RPMI7951 (cell line): ENCODE results near the gene CCDC78. TPM values are rescaled to one million over a fixed set of nuclear protein-coding genes. Genes with fewer than 3 reads are reported as not detected.

Source experiments
- DNase-seq: peaks from one replicate; pipeline ENCODE4 v3.0.0-alpha.2; 2012; ENCODE audit warnings: low read depth
- total RNA-seq: library from RNA; depleted of rRNA; stranded (reverse); fragments of >200 nt; shearing (Covaris generic); gene quantifications from 2 replicates; pipeline ENCODE4 v1.2.3, GENCODE V29; 2014; rRNA removed

Gene CCDC78
- total RNA-seq, 1 experiment from 2014 or later = 0.12 TPM

DNA sequence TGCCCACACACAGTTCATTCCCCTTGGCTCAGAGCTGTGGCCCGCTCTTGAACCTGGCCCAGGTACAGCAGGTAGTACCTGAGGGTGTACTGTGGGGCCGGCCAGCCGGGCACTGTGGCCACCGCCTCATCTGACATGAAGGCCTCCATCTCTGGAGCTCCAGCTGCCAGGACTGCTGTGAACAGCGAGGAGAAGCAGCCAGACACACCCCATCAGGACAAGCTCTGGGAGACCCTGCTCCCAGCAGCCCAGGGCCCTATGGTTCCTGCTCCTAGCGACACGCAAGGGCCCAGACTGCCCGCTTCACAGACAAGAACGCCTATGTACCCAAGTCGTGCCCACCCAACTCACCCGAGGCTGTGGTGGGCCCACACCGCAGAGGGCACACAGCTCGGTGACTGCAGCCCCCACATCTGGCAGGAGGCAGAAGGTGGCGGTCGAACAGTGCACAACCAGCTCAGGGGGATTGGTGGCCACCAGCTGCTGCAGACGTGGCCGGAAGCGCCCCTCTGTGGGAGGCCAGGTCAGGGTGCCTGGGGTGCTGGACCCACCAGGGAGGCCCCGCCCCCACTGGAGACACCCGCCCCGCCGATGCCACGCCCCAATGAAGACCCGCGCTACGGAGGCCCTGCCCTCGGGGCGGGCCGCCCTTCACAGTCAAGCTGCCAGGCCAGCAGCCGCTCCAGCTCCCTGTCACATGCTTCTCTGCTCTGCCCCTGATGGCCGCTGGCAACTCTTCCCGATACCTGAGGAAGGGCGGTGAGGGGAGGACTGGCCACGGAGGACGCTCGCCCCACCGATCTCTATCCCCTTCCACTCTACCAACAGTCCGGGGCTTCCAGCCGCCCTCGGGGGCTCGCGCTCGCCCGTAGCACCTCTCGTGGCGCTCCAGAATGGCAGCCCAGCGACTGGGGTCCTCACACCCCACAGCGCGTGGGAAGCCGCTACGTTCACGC lies 47.1 kb downstream of the CCDC78 start:
- peak; percentile 63 for DNase-seq

DNA sequence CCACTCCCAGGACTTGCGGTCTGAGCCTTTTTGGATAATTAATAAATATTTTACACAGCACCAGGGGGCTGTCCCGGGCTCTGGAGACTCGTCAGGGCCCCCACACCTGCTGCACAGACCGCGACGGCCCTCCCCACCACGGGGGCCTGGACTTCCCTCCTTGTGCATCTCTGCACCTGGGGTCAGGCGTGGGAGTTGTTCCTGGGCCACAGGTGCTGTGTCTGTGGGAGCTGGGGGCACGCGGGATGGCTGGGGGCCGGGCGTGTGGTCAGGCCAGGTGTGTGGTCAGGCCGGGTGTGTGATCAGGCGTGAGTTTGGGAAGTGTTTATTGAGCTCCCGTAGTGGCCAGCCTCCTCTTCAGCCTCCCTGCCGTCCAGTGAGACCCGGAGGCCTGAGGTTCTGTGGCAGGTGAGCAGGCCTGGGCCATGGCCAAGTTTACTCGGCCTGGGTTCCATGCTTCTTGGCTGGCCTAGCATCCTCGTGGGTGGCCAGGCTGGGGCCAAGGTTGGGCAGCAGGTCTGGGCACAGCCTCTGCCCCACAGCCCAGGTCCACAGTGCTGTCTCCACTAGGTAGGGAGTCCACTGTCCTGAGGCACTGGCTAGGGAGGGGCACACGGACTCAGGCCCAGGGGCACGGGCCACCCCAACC lies 47.9 kb downstream of the CCDC78 start:
- no peak for DNase-seq

DNA sequence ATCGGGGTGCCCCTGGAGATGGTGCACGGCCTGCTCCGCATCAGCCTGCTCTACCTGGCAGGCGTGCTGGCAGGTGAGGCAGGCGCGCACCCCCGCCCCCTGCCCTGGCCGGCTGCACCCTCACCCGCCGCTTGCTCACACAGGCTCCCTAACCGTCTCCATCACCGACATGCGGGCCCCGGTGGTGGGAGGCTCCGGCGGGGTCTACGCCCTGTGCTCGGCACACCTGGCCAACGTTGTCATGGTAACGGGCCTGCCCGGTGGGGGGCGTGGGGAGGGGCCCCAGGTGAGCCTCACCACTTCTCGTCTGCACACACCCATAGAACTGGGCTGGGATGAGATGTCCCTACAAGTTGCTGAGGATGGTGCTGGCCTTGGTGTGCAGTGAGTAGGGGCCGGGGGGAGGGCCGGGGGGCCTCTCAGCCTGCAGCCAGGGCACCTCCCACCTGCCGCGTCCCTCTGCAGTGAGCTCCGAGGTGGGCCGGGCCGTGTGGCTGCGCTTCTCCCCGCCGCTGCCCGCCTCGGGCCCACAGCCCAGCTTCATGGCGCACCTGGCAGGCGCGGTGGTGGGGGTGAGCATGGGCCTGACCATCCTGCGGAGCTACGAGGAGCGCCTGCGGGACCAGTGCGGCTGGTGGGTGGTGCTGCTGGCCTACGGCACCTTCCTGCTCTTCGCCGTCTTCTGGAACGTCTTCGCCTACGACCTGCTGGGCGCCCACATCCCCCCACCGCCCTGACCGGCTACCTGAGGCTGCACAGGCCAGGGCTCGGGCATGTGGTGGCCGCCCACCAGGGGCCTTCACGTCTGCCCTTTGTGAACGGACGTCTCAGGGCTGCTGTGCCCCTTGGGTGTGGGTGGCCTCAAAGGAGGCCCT lies 48.7 kb downstream of the CCDC78 start:
- no peak for DNase-seq

DNA sequence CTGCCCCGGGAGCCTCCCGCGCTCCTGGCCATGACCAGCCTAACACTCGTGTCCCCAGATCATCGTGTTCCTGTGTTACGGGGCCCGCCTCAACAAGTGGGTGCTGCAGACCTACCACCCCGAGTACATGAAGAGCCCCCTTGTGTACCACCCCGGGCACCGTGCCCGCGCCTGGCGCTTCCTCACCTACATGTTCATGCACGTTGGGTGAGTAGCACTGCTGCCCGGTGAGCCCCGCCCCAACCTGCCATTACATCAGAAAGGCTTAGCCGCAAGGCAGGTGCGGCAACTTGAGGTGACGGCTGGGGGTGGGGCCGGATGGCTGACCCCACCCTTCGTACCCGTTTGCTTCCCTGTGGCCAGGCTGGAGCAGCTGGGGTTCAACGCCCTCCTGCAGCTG lies 49.3 kb downstream of the CCDC78 start:
- DNase-seq = no peak

- no peak for DNase-seq
Observed at GRCh38 chr16:676565-676902, 49.7 kb downstream of the CCDC78 start.

DNA sequence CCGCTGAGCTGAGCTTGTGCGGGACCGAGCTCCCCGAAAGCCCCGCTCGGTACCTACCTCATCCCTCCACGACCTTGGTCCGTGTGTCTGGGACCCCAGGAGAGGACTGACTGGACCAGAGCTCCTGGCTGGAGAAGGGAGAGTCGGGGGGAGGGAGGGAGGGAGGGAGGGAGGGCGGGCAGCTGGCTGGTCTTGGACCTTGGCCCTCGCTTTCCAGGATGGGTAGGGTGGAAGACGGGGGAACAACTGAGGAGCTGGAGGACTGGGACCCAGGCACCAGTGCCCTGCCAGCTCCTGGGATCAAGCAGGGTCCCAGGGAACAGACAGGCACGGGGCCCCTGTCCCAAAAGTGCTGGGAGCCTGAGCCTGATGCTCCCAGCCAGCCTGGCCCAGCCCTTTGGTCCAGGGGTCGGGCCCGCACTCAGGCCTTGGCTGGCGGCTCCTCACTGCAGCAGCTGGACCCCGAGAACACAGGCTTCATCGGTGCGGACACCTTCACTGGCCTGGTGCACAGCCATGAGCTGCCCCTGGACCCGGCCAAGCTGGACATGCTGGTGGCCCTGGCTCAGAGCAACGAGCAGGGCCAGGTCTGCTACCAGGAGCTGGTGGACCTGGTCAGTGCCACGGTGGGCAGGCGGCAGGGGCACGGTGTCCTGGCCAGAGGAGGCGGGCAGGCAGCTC lies 50.2 kb downstream of the CCDC78 start:
- no peak for DNase-seq

- peak; percentile 16 for DNase-seq
Observed at GRCh38 chr16:674968-675883, 51.0 kb downstream of the CCDC78 start, which contains the start of gene RHBDL1. TSS of gene RHBDL1 (plus strand) at chr16:675671. CDS start at chr16:675791, 120 bp downstream.

GRCh38 chr16:674214-674881 lies 51.9 kb downstream of the CCDC78 start:
- DNase-seq = no peak

- no peak for DNase-seq
Observed at GRCh38 chr16:673399-673991, 52.7 kb downstream of the CCDC78 start.

DNA sequence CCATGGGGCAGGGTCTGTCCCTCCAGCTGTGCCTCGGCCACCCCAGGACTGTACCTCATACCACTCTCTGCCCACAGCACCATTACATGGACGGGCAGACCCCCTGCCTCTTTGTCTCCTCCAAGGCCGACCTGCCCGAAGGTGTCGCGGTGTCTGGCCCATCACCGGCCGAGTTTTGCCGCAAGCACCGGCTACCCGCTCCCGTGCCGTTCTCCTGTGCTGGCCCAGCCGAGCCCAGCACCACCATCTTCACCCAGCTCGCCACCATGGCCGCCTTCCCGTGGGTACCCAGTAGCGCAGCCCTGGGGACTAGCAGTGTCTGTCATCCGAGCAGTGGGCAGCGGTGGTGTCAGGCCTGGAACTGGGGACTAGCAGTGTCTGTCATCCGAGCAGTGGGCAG lies 53.4 kb downstream of the CCDC78 start:
- DNase-seq = no peak

Other genes starting within 250 kb of the CCDC78 start
- 7.1 and 14.9 TPM in 2 replicates for gene CAPN15, start 198.7 kb downstream of the CCDC78 start, total RNA-seq
- not detected in 2 replicates for gene PRR35, start 166.0 kb downstream of the CCDC78 start, total RNA-seq
- 0.24 and 0.29 TPM in 2 replicates for gene NHLRC4, start 159.4 kb downstream of the CCDC78 start, total RNA-seq
- gene PIGQ, start 156.5 kb downstream of the CCDC78 start, total RNA-seq = 14.9 and 16.2 TPM in 2 replicates
- 5.5 and 7.1 TPM in 2 replicates for gene RAB40C, start 136.4 kb downstream of the CCDC78 start, total RNA-seq
- gene WFIKKN1, start 95.5 kb downstream of the CCDC78 start, total RNA-seq = 0.10 TPM in 1 of 2 replicates, not detected in the other
- gene METTL26, start 90.1 kb downstream of the CCDC78 start, total RNA-seq = 117 and 142 TPM in 2 replicates
- 18.6 and 21.3 TPM in 2 replicates for gene MCRIP2, start 84.6 kb downstream of the CCDC78 start, total RNA-seq
- 5.6 and 7.3 TPM in 2 replicates for gene WDR90, start 77.1 kb downstream of the CCDC78 start, total RNA-seq
- gene RHOT2, start 58.3 kb downstream of the CCDC78 start, total RNA-seq = 23.7 and 24.2 TPM in 2 replicates
- 0.72 TPM in 1 of 2 replicates, not detected in the other for gene RHBDL1, start 50.8 kb downstream of the CCDC78 start, total RNA-seq
- gene STUB1, start 46.0 kb downstream of the CCDC78 start, total RNA-seq = 136 and 183 TPM in 2 replicates
- gene JMJD8, start 42.1 kb downstream of the CCDC78 start, total RNA-seq = 38.4 and 47.1 TPM in 2 replicates
- gene WDR24, start 36.0 kb downstream of the CCDC78 start, total RNA-seq = 2.0 and 2.6 TPM in 2 replicates
- 0.24 TPM in 1 of 2 replicates, not detected in the other for gene FBXL16, start 20.6 kb downstream of the CCDC78 start, total RNA-seq
- gene METRN, start 11.3 kb downstream of the CCDC78 start, total RNA-seq = 39.2 and 57.1 TPM in 2 replicates
- 18.0 and 26.3 TPM in 2 replicates for gene ANTKMT, start 5.3 kb downstream of the CCDC78 start, total RNA-seq
- gene HAGHL, start 663 bp upstream of the CCDC78 start, total RNA-seq = 3.3 and 4.0 TPM in 2 replicates
- gene CIAO3, start 14.6 kb upstream of the CCDC78 start, total RNA-seq = 15.3 and 21.7 TPM in 2 replicates
- gene MSLN, start 34.3 kb upstream of the CCDC78 start, total RNA-seq = 0.10 TPM in 1 of 2 replicates, not detected in the other
- 12.6 and 21.0 TPM in 2 replicates for gene RPUSD1, start 61.9 kb upstream of the CCDC78 start, total RNA-seq
- 11.7 and 17.5 TPM in 2 replicates for gene CHTF18, start 62.2 kb upstream of the CCDC78 start, total RNA-seq
- not detected in 2 replicates for gene GNG13, start 74.3 kb upstream of the CCDC78 start, total RNA-seq
- gene LMF1, start 244.5 kb upstream of the CCDC78 start, total RNA-seq = 16.0 and 20.4 TPM in 2 replicates